IMR-90 (cell line): ENCODE results near the gene TTC29. TPM values are rescaled to one million over a fixed set of nuclear protein-coding genes. Genes with fewer than 3 reads are reported as not detected.

ENCODE experiments used
- ATAC-seq: fragments of 200-7000 bp; cut with Tn5 transposase; 2 replicates; pipeline ENCODE4 v1.9.1; 2020; ENCODE audit warnings: low read depth, mild to moderate bottlenecking, moderate library complexity
- BruUV-seq: library from RNA; stranded (reverse); fragments of 400-500 nt; replicated peaks from 2 replicates; lab custom pipeline; 2021; lab: Mats Ljungman, UMichigan
- CTCF ChIA-PET: fragments of 300-600 bp; formaldehyde crosslinking; extraction: SDS; loops from one replicate; lab custom pipeline; 2021; ENCODE audit warnings: antibody characterized with exemption; lab: Yijun Ruan, JAX
- POLR2A ChIA-PET: fragments of 300-600 bp; sonication (Branson Sonifier 250); formaldehyde crosslinking; loops from one replicate; lab custom pipeline; 2022; ENCODE audit warnings: antibody characterized with exemption; ENCODE audit not compliant: unreplicated experiment; lab: Charles Lee
- DNase-seq: peaks from one replicate; pipeline ENCODE4 v3.0.0; 2013
- H2AFZ ChIP-seq: replicated peaks from 2 replicates; pipeline ENCODE3; 2013; ENCODE audit warnings: low read length, mild to moderate bottlenecking; ENCODE audit not compliant: poor library complexity
- H2AK5ac ChIP-seq: 2 replicates; pipeline ENCODE4 v1.6.1; 2013; ENCODE audit warnings: low read depth, low read length, inconsistent platforms
- H2AK9ac ChIP-seq: replicated peaks from 2 replicates; pipeline ENCODE3; 2013; ENCODE audit warnings: mild to moderate bottlenecking, low read depth, low read length, moderate library complexity; ENCODE audit not compliant: poor library complexity
- H2BK120ac ChIP-seq: 2 replicates; pipeline ENCODE4 v1.6.1; 2013; ENCODE audit warnings: low read depth, low read length, inconsistent platforms
- H2BK15ac ChIP-seq: 3 replicates; pipeline ENCODE4 v1.6.1; 2013; ENCODE audit warnings: low read depth, low read length, inconsistent platforms
- H2BK20ac ChIP-seq: 2 replicates; pipeline ENCODE4 v1.6.1; 2013; ENCODE audit warnings: low read depth, mild to moderate bottlenecking, inconsistent platforms, low read length, moderate library complexity
- H2BK5ac ChIP-seq: 2 replicates; pipeline ENCODE4 v1.6.1; 2013; ENCODE audit warnings: mild to moderate bottlenecking, low read depth, low read length, inconsistent platforms; ENCODE audit not compliant: poor library complexity, severe bottlenecking
- H3K14ac ChIP-seq: replicated peaks from 2 replicates; pipeline ENCODE4 v1.6.1; 2013; ENCODE audit warnings: low read depth, low read length, inconsistent platforms
- H3K18ac ChIP-seq: 2 replicates; pipeline ENCODE4 v1.6.1; 2013; ENCODE audit warnings: low read depth, low read length, control low read depth
- H3K23ac ChIP-seq: 2 replicates; pipeline ENCODE4 v1.6.1; 2013; ENCODE audit warnings: low read depth, low read length, inconsistent platforms
- H3K27ac ChIP-seq: 2 replicates; pipeline ENCODE4 v1.5.1; 2013; ENCODE audit warnings: mild to moderate bottlenecking, control low read depth, low read length; ENCODE audit not compliant: insufficient read depth
- H3K27me3 ChIP-seq: 2 replicates; pipeline ENCODE4 v1.6.1; 2013; ENCODE audit warnings: low read length; ENCODE audit not compliant: control insufficient read depth, insufficient read depth
- H3K36me3 ChIP-seq: 2 replicates; pipeline ENCODE4 v1.6.1; 2013; ENCODE audit warnings: low read length, mixed read lengths; ENCODE audit not compliant: control insufficient read depth, insufficient read depth
- H3K4ac ChIP-seq: 2 replicates; pipeline ENCODE4 v1.6.1; 2013; ENCODE audit warnings: low read depth, low read length, inconsistent platforms
- H3K4me1 ChIP-seq: 2 replicates; pipeline ENCODE4 v1.6.1; 2013; ENCODE audit warnings: low read length, mixed read lengths; ENCODE audit not compliant: control insufficient read depth, insufficient read depth
- H3K4me2 ChIP-seq: 2 replicates; pipeline ENCODE4 v1.6.1; 2013; ENCODE audit warnings: low read depth, mild to moderate bottlenecking, control low read depth, low read length, moderate library complexity
- H3K4me3 ChIP-seq: 2 replicates; pipeline ENCODE4 v1.5.1; 2013; ENCODE audit warnings: low read depth, mild to moderate bottlenecking, control low read depth, low read length, moderate library complexity; ENCODE audit not compliant: insufficient read depth
- H3K56ac ChIP-seq: 2 replicates; pipeline ENCODE4 v1.6.1; 2013; ENCODE audit warnings: low read length, inconsistent platforms; ENCODE audit not compliant: insufficient read depth; ENCODE audit errors: extremely low read depth
- H3K79me1 ChIP-seq, 2 experiments: 2 replicates each; pipeline ENCODE4 v1.6.1; 2013; ENCODE audit warnings: low read length in 2 of 2, inconsistent platforms in 1 of 2, low read depth in 1 of 2
- H3K9ac ChIP-seq: 2 replicates; pipeline ENCODE4 v1.6.1; 2013; ENCODE audit warnings: low read depth, low read length, control low read depth
- H3K9me1 ChIP-seq: 2 replicates; pipeline ENCODE4 v1.6.1; 2013; ENCODE audit warnings: low read length, inconsistent platforms; ENCODE audit not compliant: insufficient read depth
- H3K9me3 ChIP-seq: 2 replicates; pipeline ENCODE4 v1.6.1; 2013; ENCODE audit warnings: low read length; ENCODE audit not compliant: control insufficient read depth, insufficient read depth
- H4K20me1 ChIP-seq: 2 replicates; pipeline ENCODE4 v1.6.1; 2013; ENCODE audit warnings: low read length, inconsistent platforms; ENCODE audit not compliant: insufficient read depth
- H4K5ac ChIP-seq: 2 replicates; pipeline ENCODE4 v1.6.1; 2013; ENCODE audit warnings: mild to moderate bottlenecking, low read depth, low read length, control low read depth
- H4K8ac ChIP-seq, 2 experiments: 2 replicates each; pipeline ENCODE4 v1.6.1; 2013; ENCODE audit warnings: low read depth in 2 of 2, low read length in 2 of 2, control low read depth in 1 of 2, inconsistent platforms in 1 of 2
- H4K91ac ChIP-seq: 2 replicates; pipeline ENCODE4 v1.6.1; 2013; ENCODE audit warnings: low read depth, low read length, inconsistent platforms; ENCODE audit not compliant: insufficient read depth
- BHLHE40 ChIP-seq: fragments of 150-350 bp; IDR thresholded peaks from 2 replicates; pipeline ENCODE4 v1.6.1; 2016; ENCODE audit warnings: mild to moderate bottlenecking, low read depth, low read length
- CEBPB ChIP-seq: IDR thresholded peaks from 2 replicates; pipeline ENCODE4 v1.6.1; 2012; ENCODE audit warnings: low read depth, low read length, improper control_type of control experiment
- CHD1 ChIP-seq: IDR thresholded peaks from 2 replicates; pipeline ENCODE4 v1.6.1; 2012; ENCODE audit warnings: low read depth, low read length, improper control_type of control experiment
- FOS ChIP-seq: fragments of 150-350 bp; IDR thresholded peaks from 2 replicates; pipeline ENCODE4 v1.6.1; 2016; ENCODE audit warnings: low read depth, low read length
- MAFK ChIP-seq: IDR thresholded peaks from 2 replicates; pipeline ENCODE4 v1.6.1; 2012; ENCODE audit warnings: low read depth, low read length, improper control_type of control experiment
- MAZ ChIP-seq: IDR thresholded peaks from 2 replicates; pipeline ENCODE4 v1.6.1; 2012; ENCODE audit warnings: low read depth, mild to moderate bottlenecking, low read length, improper control_type of control experiment, moderate library complexity, borderline replicate concordance
- MXI1 ChIP-seq: IDR thresholded peaks from 2 replicates; pipeline ENCODE4 v1.6.1; 2012; ENCODE audit warnings: low read depth, mild to moderate bottlenecking, low read length, moderate library complexity, borderline replicate concordance
- NFE2L2 ChIP-seq: fragments of 150-350 bp; IDR thresholded peaks from 2 replicates; pipeline ENCODE4 v1.6.1; 2016; ENCODE audit warnings: low read depth, mild to moderate bottlenecking, low read length
- POLR2A ChIP-seq: IDR thresholded peaks from 2 replicates; pipeline ENCODE4 v1.6.1; 2012; ENCODE audit warnings: mild to moderate bottlenecking, low read depth, low read length
- RAD21 ChIP-seq: IDR thresholded peaks from 2 replicates; pipeline ENCODE4 v1.6.1; 2012; ENCODE audit warnings: low read length, improper control_type of control experiment
- RCOR1 ChIP-seq: IDR thresholded peaks from 2 replicates; pipeline ENCODE4 v1.6.1; 2012; ENCODE audit warnings: mild to moderate bottlenecking, low read length, improper control_type of control experiment; ENCODE audit not compliant: insufficient replicate concordance
- RFX5 ChIP-seq: IDR thresholded peaks from 2 replicates; pipeline ENCODE4 v1.8.0; 2012; ENCODE audit warnings: low read depth, mild to moderate bottlenecking, low read length, moderate library complexity
- SMC3 ChIP-seq: fragments of 150-350 bp; IDR thresholded peaks from 2 replicates; pipeline ENCODE4 v1.6.1; 2016; ENCODE audit warnings: low read depth, mild to moderate bottlenecking, antibody characterized with exemption, low read length, moderate library complexity
- WGBS, 2 experiments: methylation state at CpG; one replicate each; pipeline versions ENCODE4 v1.1.5 to v1.1.7; 2013; ENCODE audit warnings: missing lambda C conversion rate in 2 of 2; ENCODE audit not compliant: insufficient read length in 1 of 2; ENCODE audit errors: extremely low coverage in 2 of 2; 5-methylcytosine and 5-hydroxymethylcytosine counted together
- dilution Hi-C: fragments of 300-500 bp; cut with HindIII; formaldehyde crosslinking; loops from one replicate; pipeline ENCODE4 v1.14.3; 2018; ENCODE audit warnings: low sequenced_read_pairs; ENCODE audit not compliant: unreplicated experiment
- in situ Hi-C: fragments of 300-500 bp; cut with MboI; formaldehyde crosslinking; loops from 3 replicates; pipeline ENCODE4 v1.14.3; 2019; ENCODE audit warnings: low sequenced_read_pairs, inconsistent platforms, mixed read lengths
- intact Hi-C: fragments of 100-400 bp; cut with micrococcal nuclease; formaldehyde crosslinking; loops from 2 replicates; pipeline ENCODE4 v1.10.0; 2022
- polyA plus RNA-seq, 3 experiments: library from polyadenylated mRNA; depleted of rRNA; stranded (reverse); fragments of >200 nt; gene quantifications; 2 replicates each; pipeline ENCODE4 v1.2.3, GENCODE V29; 2012; ENCODE audit warnings: low replicate concordance in 1 of 3
- total RNA-seq: library from RNA; depleted of rRNA; stranded (reverse); fragments of >200 nt; gene quantifications from 2 replicates; pipeline ENCODE4 v1.2.3, GENCODE V29; 2012
- TF ChIP-seq, protein P1 (sequence below): conservative IDR thresholded peaks from 2 replicates; pipeline ENCODE4 v1.5.1; 2012; ENCODE audit warnings: mild to moderate bottlenecking, low read depth, low read length, improper control_type of control experiment
- TF ChIP-seq, protein P2 (sequence below): fragments of 150-350 bp; IDR thresholded peaks from 2 replicates; pipeline ENCODE4 v1.6.1; 2017; ENCODE audit warnings: mild to moderate bottlenecking, antibody characterized with exemption, low read length, low read depth
- TF ChIP-seq, protein P3 (sequence below): fragments of 150-350 bp; IDR thresholded peaks from 2 replicates; pipeline ENCODE4 v1.6.1; 2016; ENCODE audit warnings: low read depth, mild to moderate bottlenecking, low read length, moderate library complexity, borderline replicate concordance

Gene TTC29
- total and polyA plus RNA-seq, 2 of the 4 experiments (the other 2 are of a cell fraction): not detected

DNA sequence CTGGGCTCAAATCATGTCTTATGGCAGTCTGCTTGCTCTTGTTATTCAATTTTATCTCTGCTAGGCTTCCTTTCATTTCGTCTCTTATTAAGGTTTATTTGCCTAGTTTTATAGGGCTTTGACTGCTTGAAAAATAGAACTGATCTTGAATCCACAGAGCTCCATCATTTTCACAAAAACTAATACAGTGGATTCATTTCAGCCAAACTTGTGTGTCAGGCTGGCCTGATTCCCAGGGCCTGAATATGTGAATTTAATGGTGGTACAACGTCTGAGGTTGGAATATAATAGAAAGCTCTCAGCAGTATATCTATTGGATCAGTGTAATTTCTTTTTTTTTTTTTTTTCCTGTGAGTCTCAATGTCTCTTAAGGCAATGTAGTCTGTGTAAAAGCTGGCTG, 183.6 kb downstream of the TTC29 start:
- no peaks in the 10 kb centered on the region for H3K9me3 ChIP-seq
- H3K4me2 ChIP-seq: no peak overlapping the region
- no CpG with 5 or more reads among the region's 2 CpGs for WGBS, 2 experiments
- in situ Hi-C loops: no loop called here
- H3K4me1 ChIP-seq: no peaks in the 10 kb centered on the region
- H4K20me1 ChIP-seq: no peaks in the 10 kb centered on the region
- no peak overlapping the region for H2BK5ac ChIP-seq
- H3K27me3 ChIP-seq: no peaks in the 10 kb centered on the region
- H3K9ac ChIP-seq: no peak overlapping the region
- no peak overlapping the region for H4K91ac ChIP-seq
- no peak overlapping the region for H2BK15ac ChIP-seq
- no peak overlapping the region for H2AK5ac ChIP-seq
- DNase-seq: no peak
- no peak overlapping the region for H2AFZ ChIP-seq
- no peak for ATAC-seq
- no peaks in the 10 kb centered on the region for H3K36me3 ChIP-seq
- H3K18ac ChIP-seq: no peak overlapping the region
- ChIA-PET POLR2A (no interaction called here), CTCF (no interaction called here)
- H4K5ac ChIP-seq: no peak overlapping the region
- H3K4me3 ChIP-seq: no peak overlapping the region
- H2BK20ac ChIP-seq: no peak overlapping the region
- dilution Hi-C loops: no loop called here
- H3K23ac ChIP-seq: no peak overlapping the region
- no peaks in the 10 kb centered on the region for H3K9me1 ChIP-seq
- H2AK9ac ChIP-seq: no peak overlapping the region
- intact Hi-C loops: no loop called here
- no peak overlapping the region for H3K14ac ChIP-seq
- H2BK120ac ChIP-seq: no peak overlapping the region
- no TSS peak for BruUV-seq
- no peak overlapping the region for H3K27ac ChIP-seq
- no peaks in the 10 kb centered on the region for H3K79me1 ChIP-seq
- no peak overlapping the region for H3K4ac ChIP-seq
- no peak overlapping the region for H4K8ac ChIP-seq
- no peak overlapping the region for H3K56ac ChIP-seq
- TF ChIP-seq RFX5: no peak
- no peak for TF ChIP-seq NFE2L2
- TF ChIP-seq CEBPB: no peak
- TF ChIP-seq POLR2A: no peak
- TF ChIP-seq, protein P1, sequence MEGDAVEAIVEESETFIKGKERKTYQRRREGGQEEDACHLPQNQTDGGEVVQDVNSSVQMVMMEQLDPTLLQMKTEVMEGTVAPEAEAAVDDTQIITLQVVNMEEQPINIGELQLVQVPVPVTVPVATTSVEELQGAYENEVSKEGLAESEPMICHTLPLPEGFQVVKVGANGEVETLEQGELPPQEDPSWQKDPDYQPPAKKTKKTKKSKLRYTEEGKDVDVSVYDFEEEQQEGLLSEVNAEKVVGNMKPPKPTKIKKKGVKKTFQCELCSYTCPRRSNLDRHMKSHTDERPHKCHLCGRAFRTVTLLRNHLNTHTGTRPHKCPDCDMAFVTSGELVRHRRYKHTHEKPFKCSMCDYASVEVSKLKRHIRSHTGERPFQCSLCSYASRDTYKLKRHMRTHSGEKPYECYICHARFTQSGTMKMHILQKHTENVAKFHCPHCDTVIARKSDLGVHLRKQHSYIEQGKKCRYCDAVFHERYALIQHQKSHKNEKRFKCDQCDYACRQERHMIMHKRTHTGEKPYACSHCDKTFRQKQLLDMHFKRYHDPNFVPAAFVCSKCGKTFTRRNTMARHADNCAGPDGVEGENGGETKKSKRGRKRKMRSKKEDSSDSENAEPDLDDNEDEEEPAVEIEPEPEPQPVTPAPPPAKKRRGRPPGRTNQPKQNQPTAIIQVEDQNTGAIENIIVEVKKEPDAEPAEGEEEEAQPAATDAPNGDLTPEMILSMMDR: no peak
- no peak for TF ChIP-seq MXI1
- TF ChIP-seq RAD21: no peak
- no peak for TF ChIP-seq MAFK
- no peak for TF ChIP-seq SMC3
- no peak for TF ChIP-seq CHD1
- TF ChIP-seq BHLHE40: no peak
- TF ChIP-seq MAZ: no peak
- TF ChIP-seq, protein P2, sequence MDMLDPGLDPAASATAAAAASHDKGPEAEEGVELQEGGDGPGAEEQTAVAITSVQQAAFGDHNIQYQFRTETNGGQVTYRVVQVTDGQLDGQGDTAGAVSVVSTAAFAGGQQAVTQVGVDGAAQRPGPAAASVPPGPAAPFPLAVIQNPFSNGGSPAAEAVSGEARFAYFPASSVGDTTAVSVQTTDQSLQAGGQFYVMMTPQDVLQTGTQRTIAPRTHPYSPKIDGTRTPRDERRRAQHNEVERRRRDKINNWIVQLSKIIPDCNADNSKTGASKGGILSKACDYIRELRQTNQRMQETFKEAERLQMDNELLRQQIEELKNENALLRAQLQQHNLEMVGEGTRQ: no peak
- TF ChIP-seq RCOR1: no peak
- TF ChIP-seq, protein P3, sequence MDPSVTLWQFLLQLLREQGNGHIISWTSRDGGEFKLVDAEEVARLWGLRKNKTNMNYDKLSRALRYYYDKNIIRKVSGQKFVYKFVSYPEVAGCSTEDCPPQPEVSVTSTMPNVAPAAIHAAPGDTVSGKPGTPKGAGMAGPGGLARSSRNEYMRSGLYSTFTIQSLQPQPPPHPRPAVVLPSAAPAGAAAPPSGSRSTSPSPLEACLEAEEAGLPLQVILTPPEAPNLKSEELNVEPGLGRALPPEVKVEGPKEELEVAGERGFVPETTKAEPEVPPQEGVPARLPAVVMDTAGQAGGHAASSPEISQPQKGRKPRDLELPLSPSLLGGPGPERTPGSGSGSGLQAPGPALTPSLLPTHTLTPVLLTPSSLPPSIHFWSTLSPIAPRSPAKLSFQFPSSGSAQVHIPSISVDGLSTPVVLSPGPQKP: no peak
- TF ChIP-seq FOS: no peak
